Measurements from ENCODE around the gene ROS1. TPM values are rescaled to one million over a fixed set of nuclear protein-coding genes. Genes with fewer than 3 reads are reported as not detected.

The ROS1 gene
- total and polyA plus RNA-seq, 10 donors, result 0.12 TPM; not detected in 9

GRCh38 chr6:117328500-117328899, 97.2 kb downstream of the ROS1 start:
- no peak overlapping the region for H3K27ac ChIP-seq
- H3K4me1 ChIP-seq, result no peaks in the 10 kb centered on the region
- DNase-seq, result no peak
- H3K9me3 ChIP-seq, result peaks cover 0 to 10% (median 0%) of the 10 kb centered on the region in 8 donors
- peaks cover 0 to 13% (median 0%) of the 10 kb centered on the region in 7 donors for H3K27me3 ChIP-seq (replicated peaks in 1 of 7)
- no peaks in the 10 kb centered on the region for H3K36me3 ChIP-seq
- TF ChIP-seq CTCF (IDR thresholded peaks at IDR 0.05 in 8 of 11, conservative IDR thresholded peaks at IDR 0.05 in 3 of 11) (no peak), POLR2A (IDR thresholded peaks at IDR 0.05) (no peak), POLR2AphosphoS5 (IDR thresholded peaks at IDR 0.05) (no peak)
- H3K4me3 ChIP-seq, result no peak overlapping the region
- 82 to 94% (median 85%) methylated on average over 4 of the region's 4 CpGs for WGBS, 5 donors
- intact Hi-C loops (cut with DNase I; ENCODE audit: low total_unique reads), result no loop called here

GRCh38 chr6:117328005-117328389, 97.7 kb downstream of the ROS1 start:
- Histone ChIP-seq H3K4me1 (no peaks in the 10 kb centered on the region), H3K27ac (no peak overlapping the region), H3K27me3 (replicated peaks in 1 of 7) (peaks cover 0 to 13% (median 0%) of the 10 kb centered on the region in 7 donors), H3K4me3 (no peak overlapping the region), H3K9me3 (peaks cover 0 to 8% (median 0%) of the 10 kb centered on the region in 8 donors), H3K36me3 (no peaks in the 10 kb centered on the region)
- intact Hi-C loops (cut with DNase I; ENCODE audit: low total_unique reads), result no loop called here
- TF ChIP-seq POLR2AphosphoS5 (IDR thresholded peaks at IDR 0.05) (no peak), CTCF (IDR thresholded peaks at IDR 0.05 in 8 of 11, conservative IDR thresholded peaks at IDR 0.05 in 3 of 11) (no peak), POLR2A (IDR thresholded peaks at IDR 0.05) (no peak)
- no peak for DNase-seq

GRCh38 chr6:117327149-117328004, 98.4 kb downstream of the ROS1 start:
- intact Hi-C loops (cut with DNase I; ENCODE audit: low total_unique reads), result no loop called here
- Histone ChIP-seq H3K4me3 (no peak overlapping the region), H3K27ac (no peak overlapping the region), H3K27me3 (replicated peaks in 1 of 7) (peaks cover 0 to 10% (median 0%) of the 10 kb centered on the region in 7 donors), H3K9me3 (peaks cover 0 to 2% (median 0%) of the 10 kb centered on the region in 8 donors), H3K4me1 (no peaks in the 10 kb centered on the region), H3K36me3 (no peaks in the 10 kb centered on the region)
- no peak for DNase-seq
- WGBS, 5 donors, result 73 to 81% (median 74%) methylated on average over 8 of the region's 8 CpGs
- TF ChIP-seq CTCF (IDR thresholded peaks at IDR 0.05 in 8 of 11, conservative IDR thresholded peaks at IDR 0.05 in 3 of 11) (no peak), POLR2A (IDR thresholded peaks at IDR 0.05) (no peak), POLR2AphosphoS5 (IDR thresholded peaks at IDR 0.05) (no peak)

- Histone ChIP-seq H3K9me3 (no peaks in the 10 kb centered on the region), H3K27ac (no peak overlapping the region), H3K27me3 (replicated peaks in 1 of 7) (peaks cover 0 to 10% (median 0%) of the 10 kb centered on the region in 7 donors), H3K36me3 (no peaks in the 10 kb centered on the region), H3K4me1 (no peaks in the 10 kb centered on the region), H3K4me3 (no peak overlapping the region)
- DNase-seq, result no peak
- no peak for TF ChIP-seq CTCF (IDR thresholded peaks at IDR 0.05 in 8 of 11, conservative IDR thresholded peaks at IDR 0.05 in 3 of 11)
- no peak for TF ChIP-seq POLR2A (IDR thresholded peaks at IDR 0.05)
- no peak for TF ChIP-seq POLR2AphosphoS5 (IDR thresholded peaks at IDR 0.05)
- intact Hi-C loops (cut with DNase I; ENCODE audit: low total_unique reads), result no loop called here
- WGBS, 5 donors, result 56 to 93% (median 69%) methylated on average over 1 of the region's 1 CpG
Observed at GRCh38 chr6:117326396-117326795, 99.3 kb downstream of the ROS1 start.
